NOMO-1 treated with dmso at 0.1 percent for 144 hours (cell line): ENCODE results near the gene PAX5.

Experiments
- DNase-seq: peaks from one replicate; lab custom pipeline; 2025; ENCODE audit not compliant: unreplicated experiment; lab: John Stamatoyannopoulos, UW

Gene PAX5

GRCh38 chr9:36987891-36988290 is 46.2 kb downstream of the PAX5 start:
- no peak for DNase-seq

- DNase-seq: no peak
Measured at GRCh38 chr9:36987409-36987808, 46.7 kb downstream of the PAX5 start.

- DNase-seq: no peak
Measured at GRCh38 chr9:36986468-36987408, 47.3 kb downstream of the PAX5 start.

GRCh38 chr9:36985769-36986467 is 48.1 kb downstream of the PAX5 start:
- no peak for DNase-seq

GRCh38 chr9:36985061-36985768 is 48.9 kb downstream of the PAX5 start:
- DNase-seq: no peak

GRCh38 chr9:36980148-36980974 is 53.7 kb downstream of the PAX5 start:
- DNase-seq: no peak

GRCh38 chr9:36976371-36977030 is 57.6 kb downstream of the PAX5 start:
- no peak for DNase-seq

- DNase-seq: no peak
Measured at GRCh38 chr9:36974731-36975130, 59.3 kb downstream of the PAX5 start.

GRCh38 chr9:36971935-36972488 is 62.1 kb downstream of the PAX5 start:
- DNase-seq: no peak

- DNase-seq: no peak
Measured at GRCh38 chr9:36970007-36970888, 63.8 kb downstream of the PAX5 start.

GRCh38 chr9:36969216-36969771 is 64.8 kb downstream of the PAX5 start:
- no peak for DNase-seq

GRCh38 chr9:36968574-36969215 is 65.4 kb downstream of the PAX5 start:
- DNase-seq: no peak

GRCh38 chr9:36967997-36968396 is 66.1 kb downstream of the PAX5 start:
- no peak for DNase-seq

- no peak for DNase-seq
Measured at GRCh38 chr9:36966371-36967097, 67.5 kb downstream of the PAX5 start.

GRCh38 chr9:36964791-36965190 is 69.3 kb downstream of the PAX5 start:
- DNase-seq: no peak

GRCh38 chr9:36963346-36963745 is 70.7 kb downstream of the PAX5 start:
- no peak for DNase-seq

- no peak for DNase-seq
Measured at GRCh38 chr9:36962691-36963090, 71.4 kb downstream of the PAX5 start.
